ENCODE data around the gene CCDC148.
A peak's percentile ranks its signal among the peaks of the same experiment; 100 is the strongest.

CCDC148 gene

GRCh38 chr2:158297120-158297519 lies 159.4 kb downstream of the CCDC148 start:
- no peak overlapping the region for H3K4me3 ChIP-seq (replicated peaks; ENCODE audit: insufficient read depth, low read length)
- TF ChIP-seq SPI1 (IDR thresholded peaks at IDR 0.05; ENCODE audit: borderline replicate concordance, low read depth), result no peak
- no peak overlapping the region for H3K27ac ChIP-seq (replicated peaks)
- no peaks in the 10 kb centered on the region for H3K27me3 ChIP-seq (ENCODE audit: insufficient read depth, poor library complexity, severe bottlenecking)
- peak in 1 of 2 experiments; percentile 7 for DNase-seq (ENCODE audit: low read depth in 1 of 2, low spot score in 1 of 2)

GRCh38 chr2:158293722-158294121 lies 162.8 kb downstream of the CCDC148 start:
- Histone ChIP-seq H3K27me3 (ENCODE audit: insufficient read depth, poor library complexity, severe bottlenecking) (no peaks in the 10 kb centered on the region), H3K4me3 (replicated peaks; ENCODE audit: insufficient read depth, low read length) (no peak overlapping the region), H3K27ac (replicated peaks) (no peak overlapping the region)
- no peak for DNase-seq (ENCODE audit: low read depth in 1 of 2, low spot score in 1 of 2)
- no peak for TF ChIP-seq SPI1 (IDR thresholded peaks at IDR 0.05; ENCODE audit: borderline replicate concordance, low read depth)
- no peak for TF ChIP-seq CTCF (IDR thresholded peaks at IDR 0.05; ENCODE audit: insufficient read depth, low read length)
- no peak for TF ChIP-seq POLR2AphosphoS5 (IDR thresholded peaks at IDR 0.05; ENCODE audit: low read depth)
- TF ChIP-seq GABPA (IDR thresholded peaks at IDR 0.05; ENCODE audit: low read depth), result no peak
- no peak for TF ChIP-seq REST (IDR thresholded peaks at IDR 0.05; ENCODE audit: insufficient replicate concordance, low read depth)

GRCh38 chr2:158291544-158292180 lies 164.9 kb downstream of the CCDC148 start:
- H3K4me3 ChIP-seq (replicated peaks; ENCODE audit: insufficient read depth, low read length), result no peak overlapping the region
- H3K27ac ChIP-seq (replicated peaks), result no peak overlapping the region
- DNase-seq (ENCODE audit: low read depth in 1 of 2, low spot score in 1 of 2), result no peak
- TF ChIP-seq POLR2AphosphoS5 (IDR thresholded peaks at IDR 0.05; ENCODE audit: low read depth) (no peak), GABPA (IDR thresholded peaks at IDR 0.05; ENCODE audit: low read depth) (no peak), SPI1 (IDR thresholded peaks at IDR 0.05; ENCODE audit: borderline replicate concordance, low read depth) (no peak), REST (IDR thresholded peaks at IDR 0.05; ENCODE audit: insufficient replicate concordance, low read depth) (no peak), CTCF (IDR thresholded peaks at IDR 0.05; ENCODE audit: insufficient read depth, low read length) (no peak)
- H3K27me3 ChIP-seq (ENCODE audit: insufficient read depth, poor library complexity, severe bottlenecking), result no peaks in the 10 kb centered on the region

GRCh38 chr2:158290225-158290624 lies 166.3 kb downstream of the CCDC148 start:
- H3K27ac ChIP-seq (replicated peaks), result no peak overlapping the region
- no peak overlapping the region for H3K4me3 ChIP-seq (replicated peaks; ENCODE audit: insufficient read depth, low read length)
- TF ChIP-seq POLR2AphosphoS5 (IDR thresholded peaks at IDR 0.05; ENCODE audit: low read depth), result no peak
- H3K27me3 ChIP-seq (ENCODE audit: insufficient read depth, poor library complexity, severe bottlenecking), result no peaks in the 10 kb centered on the region
- DNase-seq (ENCODE audit: low read depth in 1 of 2, low spot score in 1 of 2), result no peak

Measured in HL-60 (cell line).